ENCODE data around the gene ITPR2. TPM values are rescaled to one million over a fixed set of nuclear protein-coding genes. Genes with fewer than 3 reads are reported as not detected.
"Not testable (repeated sequence)": the region's sequence is repeated elsewhere in the genome, so short reads cannot be mapped to it uniquely, and the experiment has no call there.

Gene ITPR2
- total RNA-seq, 1 donor: 29.6 TPM

DNA sequence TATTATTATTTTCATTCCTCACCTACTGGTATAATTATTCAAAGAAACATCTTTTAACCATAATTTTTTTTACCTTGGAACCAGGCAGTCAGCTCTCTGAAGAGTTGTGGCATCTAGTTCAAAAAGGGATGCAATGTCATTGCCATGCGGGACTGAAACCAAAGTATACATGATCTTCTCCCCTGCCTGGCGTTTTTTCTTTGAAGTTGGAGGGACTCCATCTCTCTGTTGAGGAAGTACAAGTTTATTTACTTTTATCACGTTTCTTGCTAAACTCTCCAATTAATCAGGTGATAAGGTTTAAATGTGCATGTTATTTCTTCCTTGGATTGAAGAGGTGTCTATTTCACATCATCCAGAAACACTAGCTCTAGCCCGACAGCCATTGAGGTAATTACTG, 146.6 kb downstream of the ITPR2 start:
- no peak for DNase-seq (ENCODE audit: low read depth in 2 of 3, low spot score in 2 of 3)

DNA sequence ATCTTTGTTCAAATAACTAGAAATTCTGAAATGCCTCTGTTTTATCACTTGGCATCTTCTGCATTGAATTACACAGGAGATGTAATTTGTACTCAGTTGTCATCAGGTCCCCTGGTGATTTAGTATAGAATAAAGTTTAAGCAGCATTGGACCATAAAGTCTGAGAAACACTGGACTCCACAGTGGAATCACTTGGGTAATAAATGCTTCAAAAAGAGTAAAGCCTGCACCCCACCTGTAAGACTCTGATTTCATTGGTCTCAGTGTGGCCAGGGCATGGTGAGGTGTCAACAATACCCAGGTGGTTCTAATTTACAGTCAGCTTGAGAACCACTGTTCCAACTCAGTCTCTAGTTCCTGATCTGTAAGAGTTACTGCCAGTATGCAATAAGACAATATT, 148.9 kb downstream of the ITPR2 start:
- no peak for DNase-seq (ENCODE audit: low read depth in 2 of 3, low spot score in 2 of 3)

DNA sequence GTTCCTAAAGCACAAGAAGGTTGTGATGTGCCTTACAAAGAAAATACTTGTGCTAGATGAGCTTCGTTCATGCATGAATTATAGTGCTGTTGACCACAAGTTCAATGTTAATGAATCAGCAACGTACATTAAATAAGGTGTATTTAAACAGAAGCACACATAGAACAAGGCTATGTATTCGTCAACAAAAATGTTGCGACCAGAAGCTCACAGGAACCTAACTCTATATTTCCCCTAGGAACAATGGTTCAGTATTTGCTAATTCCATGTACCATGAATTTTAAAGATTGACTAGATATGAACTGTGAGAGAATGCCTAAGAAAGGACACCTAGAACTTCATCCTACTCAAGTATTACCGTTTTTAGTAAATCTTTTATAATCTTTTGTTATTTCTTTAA, 149.6 kb downstream of the ITPR2 start:
- no peak for DNase-seq (ENCODE audit: low read depth in 2 of 3, low spot score in 2 of 3)

DNA sequence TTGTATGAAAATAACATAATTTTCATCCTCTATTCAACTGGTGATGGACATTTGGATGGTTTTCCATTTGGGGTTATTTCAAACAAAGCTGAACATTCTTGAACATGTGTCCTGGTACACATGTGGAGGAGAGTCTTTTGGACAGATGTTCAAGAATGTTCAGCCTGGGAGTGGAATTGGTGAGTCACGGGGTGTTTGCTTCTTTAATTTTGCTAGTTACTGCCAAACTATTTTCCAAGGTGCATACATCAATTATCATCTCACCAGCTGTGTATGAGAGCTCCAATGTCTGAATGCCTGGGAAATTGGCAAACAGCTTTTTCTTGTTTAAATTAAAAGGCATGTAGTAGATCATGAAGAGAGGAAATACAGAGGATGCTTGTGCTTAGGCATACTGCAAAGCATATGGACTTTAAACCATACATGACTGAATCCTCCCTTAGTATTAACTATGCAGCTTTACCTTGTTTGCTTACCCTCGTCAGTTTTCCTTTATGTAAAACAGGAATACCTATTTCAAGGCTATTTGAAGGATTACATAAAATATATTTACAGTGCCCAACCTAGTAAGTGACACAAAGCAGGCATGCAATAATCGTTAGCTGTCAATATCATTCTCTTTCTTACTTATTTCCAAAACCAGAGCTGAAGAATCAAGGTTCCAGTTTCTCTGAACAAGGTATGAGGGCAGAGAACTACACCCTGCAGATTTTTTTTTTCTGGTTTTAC, 152.1 kb downstream of the ITPR2 start:
- no peak for DNase-seq (ENCODE audit: low read depth in 2 of 3, low spot score in 2 of 3)

DNA sequence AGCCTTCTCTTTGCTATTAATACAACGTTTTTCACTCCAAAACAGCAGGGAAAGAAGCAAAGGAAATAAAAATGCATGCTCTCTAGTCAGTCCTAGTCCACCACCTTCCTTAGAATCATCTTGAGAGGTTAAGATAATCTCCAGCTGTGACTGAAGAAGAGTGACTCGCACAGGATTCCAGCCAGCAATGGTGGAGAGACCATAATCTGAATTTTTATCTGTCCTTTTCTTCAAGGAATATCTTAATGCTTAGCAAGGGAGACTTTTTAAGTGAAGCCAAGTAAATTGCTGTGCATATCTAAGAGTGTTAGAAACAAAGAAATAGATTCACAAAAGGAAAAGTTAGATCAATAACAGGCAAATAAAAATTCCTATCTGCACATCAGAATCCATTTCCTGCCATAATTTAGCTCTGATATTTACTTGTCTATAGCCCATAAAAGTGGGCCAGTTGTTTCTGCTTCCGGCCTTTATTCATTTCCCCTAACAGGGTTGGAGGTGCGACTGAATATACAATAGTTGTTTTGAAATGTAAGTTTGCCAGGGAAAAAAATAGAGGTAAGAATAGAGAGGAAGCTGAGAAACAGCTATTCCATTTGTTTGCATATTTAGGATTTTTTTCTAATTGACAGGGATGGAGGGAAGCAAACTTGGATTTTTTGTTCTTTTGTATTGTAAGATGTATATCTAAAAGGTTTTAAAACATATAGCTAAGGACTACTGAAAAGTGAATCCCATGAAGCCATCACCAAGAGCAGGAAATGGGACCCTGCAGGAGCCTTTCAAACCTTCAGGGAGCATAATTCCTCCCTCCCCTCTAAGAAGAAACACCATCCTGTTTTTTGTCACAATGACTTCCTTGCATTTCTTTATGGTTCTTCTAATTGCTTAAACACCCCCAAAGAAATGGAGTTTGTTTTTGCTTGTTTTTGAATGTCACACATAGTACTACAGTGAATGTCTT, 154.0 kb downstream of the ITPR2 start:
- no peak for DNase-seq (ENCODE audit: low read depth in 2 of 3, low spot score in 2 of 3)

DNA sequence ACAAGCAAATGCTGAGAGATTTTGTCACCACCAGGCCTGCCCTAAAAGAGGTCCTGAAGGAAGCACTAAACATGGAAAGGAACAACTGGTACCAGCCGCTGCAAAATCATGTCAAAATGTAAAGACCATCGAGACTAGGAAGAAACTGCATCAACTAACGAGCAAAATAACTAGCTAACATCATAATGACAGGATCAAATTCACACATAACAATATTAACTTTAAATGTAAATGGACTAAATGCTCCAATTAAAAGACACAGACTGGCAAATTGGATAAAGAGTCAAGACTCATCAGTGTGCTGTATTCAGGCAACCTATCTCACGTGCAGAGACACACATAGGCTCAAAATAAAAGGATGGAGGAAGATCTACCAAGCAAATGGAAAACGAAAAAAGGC, 161.5 kb downstream of the ITPR2 start:
- not testable (repeated sequence) for DNase-seq (ENCODE audit: low read depth in 2 of 3, low spot score in 2 of 3)

DNA sequence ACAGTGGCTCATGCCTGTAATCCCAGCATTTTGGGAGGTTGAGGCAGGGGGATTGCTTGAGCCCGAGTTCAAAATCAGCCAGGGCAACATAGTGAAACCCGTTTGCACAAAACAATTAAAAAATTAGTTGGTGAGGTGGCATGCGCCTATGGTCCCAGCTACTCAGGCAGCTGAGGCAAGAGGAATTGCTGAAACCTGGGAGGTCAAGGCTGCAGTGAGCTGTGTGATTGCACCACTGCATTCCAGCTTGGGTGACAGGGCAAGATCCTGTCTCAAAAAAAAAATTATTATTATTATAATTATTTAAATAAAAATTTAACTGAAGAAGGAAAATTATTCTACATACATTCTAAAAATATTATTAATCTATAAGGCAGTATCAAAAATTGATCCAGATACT, 164.1 kb downstream of the ITPR2 start:
- DNase-seq (ENCODE audit: low read depth in 2 of 3, low spot score in 2 of 3): no peak

DNA sequence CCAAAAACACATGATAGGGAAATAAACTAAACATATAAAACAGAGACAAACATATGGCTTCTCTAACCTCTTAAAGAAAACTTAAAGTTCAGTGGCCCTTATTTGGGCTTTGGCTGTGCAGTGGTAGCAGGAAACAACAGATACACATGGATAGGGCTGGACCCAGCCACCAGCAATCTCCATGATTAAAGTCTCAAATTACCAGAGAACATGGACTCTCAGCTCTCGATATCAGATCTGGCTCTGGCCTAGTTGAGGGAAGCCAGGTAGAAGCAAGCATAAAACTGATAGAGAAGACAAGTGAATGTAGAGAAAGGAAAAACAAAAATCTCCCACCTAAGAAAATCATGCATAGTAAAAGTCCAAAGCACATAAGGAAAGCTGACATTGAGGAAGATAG, 164.8 kb downstream of the ITPR2 start:
- no peak for DNase-seq (ENCODE audit: low read depth in 2 of 3, low spot score in 2 of 3)

DNA sequence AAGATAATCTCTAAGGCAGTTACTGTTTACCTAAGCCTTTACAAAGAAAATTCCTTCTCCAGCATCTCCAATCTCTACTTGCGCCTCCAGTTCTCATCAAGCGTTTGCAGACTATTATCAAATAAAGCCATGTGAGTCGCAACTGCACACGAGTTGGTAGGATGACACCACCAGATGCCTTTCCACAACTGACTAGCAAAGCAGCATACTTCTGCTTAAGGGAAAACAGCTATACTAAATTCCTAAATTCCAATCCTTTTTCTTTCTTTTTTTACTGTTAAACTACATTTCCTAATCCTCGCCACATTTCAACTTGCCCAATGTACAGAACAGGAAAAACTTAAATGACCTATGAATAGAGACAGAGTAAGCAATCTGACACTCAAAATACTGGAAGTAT, 166.7 kb downstream of the ITPR2 start:
- no peak for DNase-seq (ENCODE audit: low read depth in 2 of 3, low spot score in 2 of 3)

DNA sequence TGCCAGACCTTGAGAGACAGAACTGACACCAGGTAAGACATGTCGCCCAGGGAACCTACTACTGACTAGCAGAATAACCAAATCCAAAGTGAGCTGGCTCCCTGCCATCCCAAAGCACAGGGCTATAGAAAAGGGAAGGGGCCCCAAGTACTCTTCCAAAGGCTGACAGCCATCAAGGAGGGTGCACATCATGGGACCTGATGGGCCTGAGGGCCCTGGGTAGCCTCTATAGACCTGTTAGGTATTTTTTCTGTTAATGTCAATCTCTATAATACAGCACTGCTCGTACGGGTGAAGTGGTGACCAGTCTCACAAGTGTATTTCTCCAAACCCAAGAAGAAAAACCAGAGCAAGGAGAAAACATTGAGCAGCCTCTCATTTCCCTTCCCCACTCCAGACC, 171.6 kb downstream of the ITPR2 start:
- no peak for DNase-seq (ENCODE audit: low read depth in 2 of 3, low spot score in 2 of 3)

DNA sequence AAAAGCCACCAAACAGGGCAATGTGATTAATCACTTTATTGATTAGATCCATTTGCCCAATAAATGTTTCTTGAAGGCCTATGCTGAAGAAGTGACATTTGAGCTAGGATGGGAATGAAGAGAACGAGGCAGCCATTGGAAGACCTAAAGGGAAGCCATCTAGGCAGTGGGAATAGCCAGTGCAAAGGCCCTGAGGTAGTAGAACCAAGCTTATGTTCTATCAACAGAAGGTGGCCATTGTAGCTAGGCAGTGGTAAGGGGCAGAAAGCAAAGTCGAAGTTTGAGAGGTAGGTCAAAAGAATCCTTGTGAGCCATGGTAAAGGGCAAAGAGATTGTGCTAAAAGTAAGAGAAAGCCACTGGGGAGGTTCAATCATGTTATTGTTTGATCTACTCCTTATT, 173.1 kb downstream of the ITPR2 start:
- DNase-seq (ENCODE audit: low read depth in 2 of 3, low spot score in 2 of 3): no peak

DNA sequence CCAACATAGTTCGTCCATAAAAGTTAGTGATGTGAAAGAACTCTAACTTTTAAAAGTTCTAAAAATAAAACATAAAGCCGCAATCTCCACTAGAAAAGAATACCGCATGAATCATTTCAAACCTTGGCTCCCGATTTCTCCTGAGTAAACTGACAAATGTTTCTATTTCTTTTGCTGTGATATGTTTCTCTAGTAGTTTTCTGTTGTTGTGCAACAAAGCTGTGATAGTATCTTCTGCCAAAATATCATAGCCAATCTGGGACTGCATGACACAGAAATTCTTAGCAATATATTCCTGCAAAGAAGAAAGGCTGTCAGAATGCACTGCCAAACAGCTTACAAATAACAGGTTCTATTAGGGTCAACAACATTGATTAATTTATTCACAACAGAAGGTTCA, 174.0 kb downstream of the ITPR2 start:
- DNase-seq (ENCODE audit: low read depth in 2 of 3, low spot score in 2 of 3): no peak

DNA sequence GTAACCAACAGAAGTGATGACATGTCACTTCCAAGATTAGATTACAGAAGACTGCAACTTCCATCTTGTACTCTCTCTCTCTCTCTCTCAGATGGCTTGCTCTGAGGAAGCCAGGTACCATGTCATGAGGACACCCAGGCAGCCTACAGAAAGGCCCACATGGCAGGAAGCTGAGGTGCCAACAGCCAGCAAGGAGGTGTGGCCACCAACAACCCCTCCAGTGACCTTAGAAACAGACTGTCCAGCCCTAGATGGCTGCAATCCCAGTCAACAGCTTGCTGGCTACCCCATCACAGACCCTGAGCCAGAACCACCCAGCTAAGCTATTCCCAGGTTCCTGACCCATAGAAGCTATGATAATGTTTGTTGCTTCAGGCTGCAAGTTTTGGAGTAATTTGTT, 178.4 kb downstream of the ITPR2 start:
- no peak for DNase-seq (ENCODE audit: low read depth in 2 of 3, low spot score in 2 of 3)

DNA sequence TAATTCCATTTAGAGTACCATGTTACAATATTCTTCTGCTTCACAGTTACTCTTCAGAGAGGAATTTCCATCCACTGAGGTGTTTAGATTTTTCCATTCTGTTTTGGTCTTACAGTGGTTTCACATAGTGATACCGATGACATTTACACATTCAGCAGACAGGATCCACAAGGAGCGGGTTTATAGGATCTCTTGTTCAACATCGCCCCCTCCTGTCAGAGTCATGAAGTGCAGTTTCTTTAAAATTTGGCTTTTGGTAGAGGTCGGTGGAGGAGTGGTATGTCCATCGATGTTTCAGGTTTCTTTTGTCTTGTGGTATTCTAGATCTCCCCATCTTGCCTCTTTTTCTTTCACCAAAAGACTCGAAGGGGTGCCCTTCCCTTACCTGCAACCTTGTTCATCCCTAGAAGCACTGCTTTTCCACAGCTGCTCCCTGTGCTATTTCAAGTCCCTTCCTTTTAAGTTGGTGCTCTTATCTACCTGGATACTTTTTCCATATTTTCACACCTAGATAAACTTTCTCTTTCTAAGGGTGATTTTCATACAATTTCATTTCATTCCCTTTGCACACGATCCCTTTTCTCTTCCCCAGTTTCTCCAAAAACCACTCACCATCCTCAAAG, 181.3 kb downstream of the ITPR2 start:
- peak in 2 of 3 donors; percentile 18 to 61 for DNase-seq (ENCODE audit: low read depth in 2 of 3, low spot score in 2 of 3)

DNA sequence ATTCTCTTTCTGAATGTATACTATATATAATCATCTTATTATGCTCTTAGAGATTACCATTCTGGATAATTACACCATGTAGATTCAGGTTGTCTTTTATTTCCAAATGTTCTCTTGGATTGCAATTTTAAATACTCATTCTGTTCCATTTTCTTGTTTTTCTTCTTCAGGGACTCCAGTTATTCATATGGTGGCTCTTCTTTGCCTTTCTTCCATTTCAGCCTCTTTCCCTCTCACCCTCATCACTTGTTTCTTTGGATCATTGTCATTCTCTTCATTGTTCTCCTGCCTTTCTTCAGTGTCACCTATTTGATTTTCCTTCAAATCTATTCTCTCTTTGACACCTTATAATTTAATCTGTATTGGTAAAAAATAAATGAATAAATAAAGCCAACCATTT, 182.0 kb downstream of the ITPR2 start:
- DNase-seq (ENCODE audit: low read depth in 2 of 3, low spot score in 2 of 3): no peak

DNA sequence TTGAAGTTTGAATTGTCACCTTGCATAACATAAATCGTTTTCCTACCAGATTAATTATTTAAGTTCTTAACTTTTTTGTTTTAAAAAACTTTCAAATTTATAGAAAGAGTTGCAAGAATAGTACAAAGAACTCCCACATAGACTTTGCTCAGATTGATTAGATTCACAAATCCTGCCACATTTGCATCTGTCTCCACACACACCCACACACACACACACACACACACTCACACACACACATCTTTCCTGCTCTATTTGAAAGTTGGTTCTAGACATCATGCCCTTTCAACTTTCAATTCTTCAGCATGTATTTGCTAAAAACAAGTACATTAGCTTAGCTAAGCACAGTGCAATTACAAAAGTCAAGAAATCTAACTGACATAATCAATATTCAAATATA, 184.0 kb downstream of the ITPR2 start:
- DNase-seq (ENCODE audit: low read depth in 2 of 3, low spot score in 2 of 3): no peak

DNA sequence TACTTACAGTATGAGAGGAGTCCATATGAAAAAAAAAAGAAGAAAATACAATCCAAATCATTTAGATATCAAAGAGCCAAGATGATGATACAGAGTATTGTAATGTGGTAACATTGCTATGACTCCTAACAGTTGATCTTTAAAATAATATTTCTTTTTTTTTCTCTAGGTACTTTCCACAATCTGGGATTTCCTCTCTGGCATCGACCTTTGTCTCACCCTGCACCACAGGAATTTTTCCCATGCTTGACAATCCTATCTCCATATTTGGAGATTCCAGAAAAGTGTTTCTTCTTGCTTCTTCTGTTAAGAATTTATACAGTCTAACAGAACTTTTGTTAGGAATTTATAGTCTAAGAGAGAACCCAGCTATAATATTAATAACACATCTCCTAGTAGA, 184.4 kb downstream of the ITPR2 start:
- no peak for DNase-seq (ENCODE audit: low read depth in 2 of 3, low spot score in 2 of 3)

DNA sequence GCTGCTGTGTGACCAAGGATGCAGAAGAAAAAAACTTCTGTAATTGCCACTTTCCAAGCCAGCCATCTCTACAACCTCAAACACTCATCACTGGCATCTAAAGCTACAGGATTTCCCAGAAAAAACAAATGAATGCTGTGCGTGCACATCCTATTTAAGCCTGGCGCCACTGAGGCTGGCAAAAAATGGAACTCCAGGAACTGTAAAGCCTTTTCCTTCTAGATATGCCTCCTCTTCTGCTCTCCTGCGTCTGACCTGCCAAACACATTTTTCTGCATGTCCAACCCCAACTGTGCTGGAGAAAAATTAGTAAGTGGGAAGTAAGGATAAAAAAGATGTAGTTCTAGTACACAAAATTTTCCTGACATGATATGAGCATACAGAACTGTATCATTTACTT, 184.9 kb downstream of the ITPR2 start:
- DNase-seq (ENCODE audit: low read depth in 2 of 3, low spot score in 2 of 3): no peak

DNA sequence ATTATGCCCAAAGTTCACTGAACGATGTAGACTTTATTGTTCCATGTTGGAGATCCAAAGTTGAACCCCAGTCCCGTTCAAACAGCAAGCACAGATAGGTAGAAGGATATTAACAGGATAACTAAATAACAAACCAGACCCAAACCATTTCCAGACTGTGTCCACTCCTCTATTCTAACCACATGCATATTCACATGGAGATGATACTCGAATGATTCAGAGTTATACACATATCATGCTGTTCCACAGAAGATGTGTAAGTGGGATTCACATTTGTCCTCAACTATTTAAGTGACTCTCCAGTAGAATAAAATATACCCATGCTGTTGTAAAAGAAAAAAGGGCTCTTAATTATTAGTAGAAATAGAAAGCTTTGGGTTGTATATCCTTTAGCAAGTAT, 185.9 kb downstream of the ITPR2 start:
- DNase-seq (ENCODE audit: low read depth in 2 of 3, low spot score in 2 of 3): no peak

DNA sequence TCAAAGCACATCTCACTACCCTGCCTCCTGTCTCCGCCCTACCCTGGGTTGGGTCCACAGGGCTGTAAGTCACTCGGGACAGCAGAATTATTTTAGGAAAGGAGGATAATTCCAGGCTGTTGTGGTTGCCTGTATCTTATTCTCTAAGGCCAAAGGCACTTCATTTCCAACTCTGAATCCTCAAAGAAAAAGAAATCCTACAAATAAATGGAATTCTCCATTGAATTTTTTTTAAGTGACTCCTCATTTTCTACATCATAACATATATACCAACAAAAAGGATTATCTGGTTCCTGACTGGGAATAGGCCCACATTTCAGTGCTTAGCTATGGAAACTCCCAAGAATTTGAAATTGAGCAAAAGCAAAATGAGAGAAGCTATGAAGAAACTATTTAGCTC, 186.4 kb downstream of the ITPR2 start:
- DNase-seq (ENCODE audit: low read depth in 2 of 3, low spot score in 2 of 3): no peak

DNA sequence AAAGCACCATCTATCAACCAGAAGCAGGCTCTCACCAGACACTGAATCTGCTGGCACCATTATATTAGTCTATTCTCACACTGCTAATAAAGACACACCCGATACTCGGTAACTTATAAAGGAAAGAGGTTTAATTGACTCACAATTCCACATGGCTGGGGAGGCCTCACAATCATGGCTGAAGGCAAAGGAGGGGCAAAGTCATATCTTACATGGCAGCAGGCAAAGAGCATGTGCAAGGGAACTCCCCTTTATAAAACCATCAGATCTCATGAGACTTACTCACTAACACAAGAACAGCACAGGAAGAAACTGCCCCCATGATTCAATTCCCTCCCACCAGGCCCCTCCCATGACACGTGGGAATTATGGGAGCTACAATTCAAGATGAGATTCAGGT, 188.6 kb downstream of the ITPR2 start:
- DNase-seq (ENCODE audit: low read depth in 2 of 3, low spot score in 2 of 3): not testable (repeated sequence)
